ENCODE data around the gene TRAF3IP1.
"Not testable (repeated sequence)": the region's sequence is repeated elsewhere in the genome, so short reads cannot be mapped to it uniquely, and the experiment has no call there.

The TRAF3IP1 gene

DNA sequence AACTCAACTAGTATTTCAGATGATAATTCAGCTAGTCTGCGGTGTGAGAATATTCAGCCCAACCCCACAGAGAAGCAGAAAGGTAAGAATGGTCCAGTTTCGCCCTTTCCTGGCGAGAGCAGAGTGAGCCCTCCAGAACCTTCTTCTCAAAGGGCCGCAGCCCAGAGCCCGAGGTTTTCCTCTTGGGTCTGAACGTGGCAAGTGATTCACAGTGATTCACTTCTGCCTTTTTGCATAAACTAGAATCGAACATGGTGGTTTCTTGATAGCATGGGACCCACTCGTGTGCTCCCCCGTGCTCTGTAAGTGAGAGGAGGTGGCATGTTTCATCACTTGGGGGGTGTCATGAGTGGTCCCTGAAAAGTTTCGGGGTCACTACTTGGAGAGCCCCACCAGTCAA, 24.2 kb downstream of the TRAF3IP1 start:
- no peak for DNase-seq

DNA sequence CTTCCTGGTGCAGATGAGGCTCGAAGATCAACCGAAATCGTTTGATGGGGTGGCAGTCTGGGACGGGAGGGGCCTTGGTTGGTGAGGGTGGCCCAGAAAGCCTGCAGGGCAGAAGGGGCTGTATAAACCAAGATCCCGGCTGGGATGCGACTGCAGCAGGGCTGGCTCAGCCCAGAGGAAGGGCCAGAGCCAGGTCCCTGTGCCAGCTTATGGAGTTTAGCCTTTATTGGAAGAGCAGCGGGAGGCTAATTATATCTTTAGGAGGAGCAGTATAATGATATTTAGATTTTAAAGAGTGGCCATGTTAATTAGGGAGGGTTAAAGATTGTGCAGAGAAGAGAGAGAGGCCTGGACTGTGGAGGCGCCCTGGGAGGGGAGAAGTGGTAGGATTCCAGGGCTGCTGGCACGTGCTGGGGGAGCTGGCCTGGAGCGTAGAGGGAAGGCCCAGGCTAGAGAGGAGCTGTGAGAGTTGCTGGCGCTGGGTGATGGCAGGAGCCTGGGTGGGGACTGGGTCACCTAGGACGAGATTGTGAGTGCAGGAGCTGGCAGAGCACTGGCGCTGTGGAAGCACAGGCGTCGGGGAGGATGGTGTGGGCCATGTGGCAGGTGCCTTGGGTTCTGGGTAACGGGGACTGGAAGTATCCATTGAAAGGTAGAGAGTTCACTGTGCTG, 25.1 kb downstream of the TRAF3IP1 start:
- no peak for DNase-seq

- DNase-seq, result no peak
These were observed 26.2 kb downstream of the TRAF3IP1 start for GRCh38 chr2:238346544-238346943.

DNA sequence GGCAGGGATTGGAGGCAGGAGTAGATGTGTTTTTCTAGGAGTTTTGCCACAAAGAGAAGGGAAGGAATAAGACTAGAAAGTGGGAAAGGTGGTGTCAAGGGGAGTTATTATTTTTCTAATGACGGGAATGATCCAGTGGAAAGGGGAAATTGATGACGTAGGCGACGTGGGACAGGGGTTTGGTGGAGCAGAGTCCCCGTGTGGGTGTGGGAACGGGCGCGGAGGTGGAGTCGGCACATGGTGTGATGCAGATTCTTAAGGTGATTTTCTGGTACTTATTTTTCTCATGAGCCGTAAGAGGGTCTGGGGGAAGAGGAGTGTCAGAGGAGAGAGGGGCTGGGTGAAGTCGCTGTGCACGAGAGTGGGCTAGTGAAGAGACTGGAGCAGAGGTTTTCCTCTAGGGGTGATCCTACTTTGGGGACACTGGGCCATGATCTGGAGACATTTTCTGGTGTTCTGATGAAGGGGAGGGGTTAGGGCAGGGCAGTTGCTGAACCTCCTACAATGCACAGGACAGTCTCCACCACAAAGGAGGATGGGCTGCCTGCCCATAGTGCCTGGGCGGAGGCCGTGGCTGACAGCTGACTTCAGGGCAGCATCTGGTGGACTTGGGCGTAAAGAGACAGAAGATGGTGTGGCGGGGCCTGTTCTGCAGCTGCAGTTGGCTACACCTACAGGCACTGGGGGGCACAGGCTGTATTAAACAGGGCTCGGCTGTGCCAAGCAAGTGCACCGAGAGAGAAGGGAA, 30.0 kb downstream of the TRAF3IP1 start:
- DNase-seq, result no peak

DNA sequence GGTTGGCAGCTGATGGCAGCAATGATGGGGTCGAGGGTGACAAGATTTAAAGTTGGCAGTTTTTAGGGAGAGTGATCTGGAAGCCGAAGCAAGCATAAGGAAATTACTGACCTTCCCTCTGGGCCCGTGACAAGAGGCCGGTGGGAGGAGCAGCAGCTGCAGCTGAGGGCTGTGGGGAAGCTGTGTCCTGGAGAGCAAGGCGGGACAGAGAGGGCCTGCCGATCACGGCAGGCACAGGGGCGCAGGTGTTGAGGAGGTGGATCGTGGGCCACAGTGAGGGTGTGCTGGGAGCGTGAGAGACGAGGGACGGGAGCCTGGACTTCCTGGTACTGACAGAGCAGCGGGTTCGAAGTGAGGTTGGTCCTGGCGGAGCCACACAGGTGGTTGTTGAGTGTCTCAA, 31.0 kb downstream of the TRAF3IP1 start:
- DNase-seq, result no peak

- DNase-seq, result no peak
These were observed 32.0 kb downstream of the TRAF3IP1 start for GRCh38 chr2:238352361-238352760.

DNA sequence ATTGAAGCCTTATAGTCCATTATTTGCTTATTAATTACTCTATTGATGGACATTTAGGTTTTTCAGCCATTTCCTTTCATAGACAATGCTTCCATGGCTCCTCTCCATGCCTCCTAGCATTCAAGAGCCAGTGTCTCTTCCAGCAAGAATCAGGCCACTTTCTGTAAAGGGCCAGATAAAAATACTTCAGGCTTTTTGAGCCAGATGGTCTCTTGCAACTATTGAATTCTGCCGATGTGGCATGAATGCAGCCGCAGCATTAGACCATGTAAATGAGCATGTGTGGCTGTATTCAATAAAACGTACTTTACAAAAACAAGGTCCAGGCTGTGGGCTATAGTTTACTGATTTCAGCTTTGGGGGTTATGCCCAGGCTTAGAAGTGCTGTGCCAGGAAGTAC, 38.5 kb downstream of the TRAF3IP1 start:
- DNase-seq, result no peak

DNA sequence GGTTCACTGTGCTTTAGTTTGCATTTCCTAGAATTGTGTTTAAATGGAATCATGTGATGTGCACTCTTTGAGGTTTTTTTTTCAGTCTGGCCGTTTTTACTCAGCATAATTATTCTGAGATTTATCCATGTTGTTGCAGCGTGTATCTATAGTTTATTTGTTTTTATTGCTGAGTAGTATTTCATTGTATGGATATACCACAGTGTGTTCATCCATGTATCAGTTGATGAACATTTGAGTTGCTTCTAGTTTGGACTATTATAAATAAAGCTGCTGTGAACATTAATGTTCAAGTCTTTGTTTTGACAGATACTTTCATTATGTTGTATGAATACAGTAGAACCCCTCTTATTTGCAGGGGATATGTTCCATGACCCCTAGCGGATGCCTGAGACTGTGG, 39.1 kb downstream of the TRAF3IP1 start:
- no peak for DNase-seq

DNA sequence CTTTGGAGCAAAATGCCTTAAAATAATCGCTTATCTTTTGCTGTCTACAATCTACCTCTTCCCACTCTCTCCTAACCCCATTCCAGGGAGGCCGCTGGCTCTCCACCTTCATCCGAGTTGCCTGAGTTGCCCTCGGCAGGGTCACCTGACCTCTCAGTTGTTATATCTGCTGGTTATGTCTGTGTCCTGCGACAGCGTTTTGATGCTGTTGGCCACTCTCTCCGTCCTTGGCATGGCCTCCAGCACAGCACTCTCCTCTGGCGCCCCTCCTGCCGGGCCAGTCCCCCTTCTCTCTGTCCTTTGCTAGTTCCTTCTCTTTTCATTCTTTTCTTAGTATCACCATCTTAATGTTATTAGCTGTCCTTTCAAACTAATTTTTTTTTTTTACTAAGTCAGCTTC, 41.6 kb downstream of the TRAF3IP1 start:
- no peak for DNase-seq

DNA sequence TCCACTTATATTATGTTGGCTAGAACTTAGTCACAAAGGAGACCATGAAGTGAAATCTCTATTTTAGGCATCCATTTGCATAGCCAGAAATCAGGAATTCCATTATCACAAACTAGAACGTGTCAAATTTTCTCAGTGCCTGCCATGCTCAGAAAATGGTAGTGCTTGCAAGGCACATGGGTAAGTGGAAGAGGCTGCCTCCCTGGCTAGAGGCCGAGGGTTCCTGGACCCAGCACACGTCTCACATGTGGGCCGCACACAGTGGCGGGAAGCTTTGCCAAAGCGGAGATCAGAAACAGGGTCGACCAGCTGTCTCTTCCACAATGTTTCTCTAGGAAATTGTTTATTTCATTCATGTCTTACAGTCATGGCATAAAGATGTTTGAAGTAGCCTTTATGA, 42.3 kb downstream of the TRAF3IP1 start:
- DNase-seq, result no peak

DNA sequence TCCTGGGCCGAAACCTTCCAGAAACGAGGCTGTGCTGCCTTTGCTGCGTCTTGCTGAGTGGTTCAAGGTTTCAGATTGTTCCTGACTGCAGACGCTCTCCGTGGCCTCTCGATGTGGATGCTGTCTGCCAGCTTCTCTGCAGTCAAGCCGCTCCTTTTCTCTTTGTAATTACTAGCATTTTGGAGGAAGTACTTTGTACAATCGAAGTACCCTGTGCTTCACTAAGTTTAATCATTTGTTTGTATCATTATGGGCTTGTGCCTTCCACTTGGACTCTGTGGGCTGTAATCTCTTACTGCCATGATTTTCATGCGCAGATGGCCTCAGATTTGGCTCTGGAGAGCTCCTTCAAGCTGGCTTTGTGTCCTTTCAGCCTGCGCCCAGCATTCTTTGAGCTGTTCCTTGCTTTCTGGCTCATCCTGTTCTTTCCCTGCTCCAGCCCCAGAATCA, 49.3 kb downstream of the TRAF3IP1 start:
- no peak for DNase-seq

DNA sequence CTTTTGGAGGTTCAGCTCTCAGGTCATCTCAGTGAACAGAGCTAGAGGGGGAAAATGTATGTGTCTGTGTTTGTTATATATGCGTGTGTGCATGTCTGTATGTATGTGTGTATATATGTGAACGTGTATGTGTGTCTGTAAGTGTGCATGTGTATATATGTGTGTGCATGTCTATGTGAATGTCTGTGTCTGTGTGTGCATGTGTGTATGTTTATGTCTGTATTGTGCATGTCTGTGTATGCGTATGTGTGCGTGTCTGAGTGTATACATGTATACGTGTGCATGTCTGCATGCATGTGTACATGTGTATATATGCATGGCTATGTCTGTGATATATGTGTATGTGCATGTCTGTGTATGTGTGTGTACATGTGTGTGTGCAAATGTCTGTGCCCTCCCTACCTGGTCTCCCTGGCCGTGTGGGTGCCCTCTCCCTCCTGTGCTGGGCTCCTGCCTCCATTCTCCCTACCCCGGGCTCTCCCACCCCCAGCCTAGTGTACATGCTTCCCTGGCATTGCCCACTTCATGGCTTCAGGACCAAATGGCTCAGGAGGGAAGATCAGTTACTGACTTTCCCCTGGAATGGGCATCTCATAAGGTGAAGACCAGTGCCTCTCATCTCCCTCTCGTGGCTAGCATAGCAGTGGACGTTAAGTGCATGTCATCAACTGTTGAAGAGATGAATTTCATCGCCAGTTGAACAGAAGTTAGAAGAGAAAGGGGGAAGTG, 49.9 kb downstream of the TRAF3IP1 start:
- DNase-seq, result no peak

GRCh38 chr2:238370823-238371372, 50.6 kb downstream of the TRAF3IP1 start:
- DNase-seq, result peak; percentile 63

DNA sequence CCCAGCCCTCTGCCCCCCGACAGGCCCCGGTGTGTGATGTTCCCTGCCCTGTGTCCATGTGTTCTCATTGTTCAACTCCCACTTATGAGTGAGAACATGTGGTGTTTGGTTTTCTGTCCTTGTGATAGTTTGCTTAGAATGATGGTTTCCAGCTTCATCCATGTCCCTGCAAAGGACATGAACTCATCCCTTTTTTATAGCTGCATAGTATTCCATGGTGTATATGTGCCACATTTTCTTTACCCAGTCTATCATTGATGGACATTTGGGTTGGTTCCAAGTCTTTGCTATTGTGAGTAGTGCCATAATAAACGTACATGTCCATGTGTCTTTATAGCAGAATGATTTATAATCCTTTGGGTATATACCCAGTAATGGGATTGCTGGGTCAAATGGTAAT, 52.0 kb downstream of the TRAF3IP1 start:
- not testable (repeated sequence) for DNase-seq

GRCh38 chr2:238376884-238377391, 56.6 kb downstream of the TRAF3IP1 start:
- DNase-seq, result no peak

GRCh38 chr2:238378230-238379095, 58.1 kb downstream of the TRAF3IP1 start:
- DNase-seq, result no peak

DNA sequence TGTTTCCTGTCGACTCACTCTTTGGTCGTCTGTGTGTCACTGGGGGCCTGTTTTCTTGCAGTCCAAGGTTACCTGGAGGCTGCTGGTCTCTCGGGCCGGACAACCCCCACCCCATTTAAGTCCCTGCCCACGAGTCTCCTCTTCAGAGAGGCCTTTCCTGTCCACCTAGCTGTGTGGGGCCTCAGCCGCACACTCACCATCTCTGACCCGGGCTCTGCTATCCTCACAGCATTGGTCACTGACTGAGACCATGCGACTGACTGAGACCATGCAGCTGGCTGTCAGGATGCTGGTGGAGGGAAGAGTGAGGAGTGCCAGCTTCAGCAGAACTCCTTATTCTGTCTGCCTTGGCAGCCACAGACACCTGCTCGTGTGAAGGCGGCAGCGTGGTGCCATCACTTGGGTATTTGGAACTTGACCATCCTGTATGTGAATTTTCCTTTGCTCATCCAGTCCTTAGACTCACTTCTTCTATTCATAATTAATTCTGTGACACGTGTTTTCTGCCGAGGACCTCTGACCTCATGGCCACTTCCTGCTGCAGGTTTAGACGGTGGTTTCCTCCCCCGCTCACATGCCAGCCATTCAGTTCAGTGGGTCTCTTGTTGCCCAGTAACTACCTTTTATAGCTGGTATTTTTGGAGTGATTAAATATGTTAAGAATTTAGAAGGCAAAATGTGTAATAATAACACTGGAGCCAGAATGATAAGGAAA, 58.9 kb downstream of the TRAF3IP1 start:
- peak; percentile 32 for DNase-seq

DNA sequence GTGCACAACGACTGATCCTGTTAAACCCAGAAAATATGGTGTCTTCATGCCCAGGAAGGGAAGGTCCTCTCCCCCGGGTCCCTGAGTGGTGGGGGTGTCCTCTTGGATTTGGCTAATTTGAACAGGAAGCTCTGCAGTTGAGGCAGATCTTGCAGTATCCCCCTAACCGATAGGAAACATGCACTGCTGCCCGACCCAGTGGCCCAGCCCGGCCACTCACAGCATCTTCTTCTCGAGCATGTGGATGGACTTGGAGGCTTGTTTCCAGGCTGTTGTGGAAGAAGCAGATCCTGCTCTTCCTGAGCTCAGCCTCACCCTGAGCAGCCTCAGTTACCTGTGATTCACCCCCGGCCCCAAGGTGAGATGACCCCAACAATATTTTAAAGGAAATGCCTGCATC, 60.0 kb downstream of the TRAF3IP1 start:
- DNase-seq, result no peak

- DNase-seq, result no peak
These were observed 60.5 kb downstream of the TRAF3IP1 start for GRCh38 chr2:238380785-238381184.

DNA sequence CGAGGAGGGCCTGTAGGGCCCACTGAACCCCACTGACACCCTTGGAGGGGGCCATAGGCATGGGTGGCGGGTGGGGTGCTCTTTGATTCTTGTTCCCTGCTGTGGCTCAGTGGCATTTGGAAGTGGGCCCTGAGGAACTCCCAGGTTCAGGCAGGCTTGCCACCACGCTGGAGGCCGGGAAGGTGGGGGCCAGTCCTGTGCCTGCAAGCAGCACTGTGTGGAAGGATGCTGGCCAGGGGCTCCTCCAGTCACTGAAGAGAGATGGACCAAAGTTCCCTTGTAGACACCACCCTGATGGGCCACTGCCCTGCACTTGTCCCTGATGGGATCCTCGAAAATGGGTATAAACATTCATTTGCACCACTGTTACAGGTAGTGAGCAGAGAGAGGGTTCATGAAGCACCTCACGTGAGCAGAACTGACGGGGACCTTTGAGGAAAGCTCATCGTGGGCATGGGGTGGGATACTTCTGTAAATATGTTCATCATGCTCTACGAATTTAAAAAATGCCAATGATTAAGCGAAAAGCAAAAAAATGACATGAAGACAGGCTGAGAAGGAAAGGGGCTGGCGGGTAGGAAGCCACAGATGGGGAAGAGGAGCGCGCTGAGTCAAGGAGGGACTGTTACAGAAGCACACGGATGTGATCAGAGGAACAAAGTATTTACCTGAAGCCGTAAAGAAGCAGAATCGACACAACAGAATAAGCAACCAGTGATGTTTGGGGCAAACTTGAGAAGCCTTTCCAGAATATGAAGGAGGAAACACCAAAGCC, 61.2 kb downstream of the TRAF3IP1 start:
- no peak for DNase-seq

DNA sequence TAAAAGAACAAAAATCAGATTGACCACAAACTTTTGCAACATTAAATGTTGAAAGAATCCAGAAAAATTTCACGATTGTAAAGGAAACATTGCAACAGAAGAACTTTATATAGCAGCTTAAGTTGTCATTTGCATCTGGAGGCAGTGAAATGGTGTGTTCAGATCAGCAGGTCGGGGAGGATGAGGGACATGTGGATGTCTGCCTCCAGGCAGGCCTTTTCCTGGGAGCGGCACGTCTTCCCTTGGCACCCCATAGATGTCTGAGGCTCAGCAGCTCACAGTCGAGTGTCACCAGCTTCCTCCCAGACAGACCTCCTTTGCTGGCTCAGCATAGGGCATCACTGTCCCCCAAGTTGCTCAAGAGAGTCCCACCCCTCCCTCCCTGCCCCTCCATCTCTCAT, 62.1 kb downstream of the TRAF3IP1 start:
- DNase-seq, result no peak
